Measurements from ENCODE around the gene IFT122.

DNA sequence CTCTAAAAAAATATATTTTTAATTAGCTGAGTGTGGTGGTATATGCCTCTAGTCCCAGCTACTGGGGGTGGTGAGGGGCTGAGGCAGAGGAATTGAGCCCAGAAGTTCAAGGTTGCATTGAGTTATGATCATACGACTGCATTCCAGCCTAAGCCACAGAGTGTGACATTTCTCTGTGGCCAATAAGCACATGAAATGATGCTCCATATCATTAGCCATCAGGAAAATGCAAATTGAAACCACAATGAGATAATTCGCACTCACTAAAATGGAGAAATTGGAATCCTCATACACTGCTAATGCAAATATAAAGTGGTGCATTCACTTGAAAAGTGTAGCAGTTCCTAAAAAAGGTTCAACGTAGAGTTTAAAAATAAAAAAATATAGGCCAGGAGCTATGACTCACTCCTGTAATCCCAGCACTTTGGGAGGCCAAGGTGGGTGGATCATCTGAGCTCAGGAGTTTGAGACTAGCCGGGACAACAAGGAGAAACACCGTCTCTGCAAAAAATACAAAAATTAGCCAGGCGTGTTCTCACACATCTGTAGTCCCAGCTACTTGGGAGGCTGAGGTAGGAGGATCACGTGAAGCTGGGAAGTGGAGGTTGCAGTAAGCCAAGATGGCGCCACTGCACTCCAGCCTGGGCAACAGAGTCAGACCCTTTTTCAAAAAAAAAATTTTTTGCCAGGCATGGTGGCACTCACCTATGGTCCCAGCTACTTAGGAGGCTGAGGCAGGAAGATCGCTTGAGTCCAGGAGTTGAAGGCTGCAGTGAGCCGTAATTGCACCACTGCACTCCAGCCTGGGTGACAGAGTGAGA is 35.2 kb downstream of the IFT122 start:
- TF ChIP-seq, protein P1, sequence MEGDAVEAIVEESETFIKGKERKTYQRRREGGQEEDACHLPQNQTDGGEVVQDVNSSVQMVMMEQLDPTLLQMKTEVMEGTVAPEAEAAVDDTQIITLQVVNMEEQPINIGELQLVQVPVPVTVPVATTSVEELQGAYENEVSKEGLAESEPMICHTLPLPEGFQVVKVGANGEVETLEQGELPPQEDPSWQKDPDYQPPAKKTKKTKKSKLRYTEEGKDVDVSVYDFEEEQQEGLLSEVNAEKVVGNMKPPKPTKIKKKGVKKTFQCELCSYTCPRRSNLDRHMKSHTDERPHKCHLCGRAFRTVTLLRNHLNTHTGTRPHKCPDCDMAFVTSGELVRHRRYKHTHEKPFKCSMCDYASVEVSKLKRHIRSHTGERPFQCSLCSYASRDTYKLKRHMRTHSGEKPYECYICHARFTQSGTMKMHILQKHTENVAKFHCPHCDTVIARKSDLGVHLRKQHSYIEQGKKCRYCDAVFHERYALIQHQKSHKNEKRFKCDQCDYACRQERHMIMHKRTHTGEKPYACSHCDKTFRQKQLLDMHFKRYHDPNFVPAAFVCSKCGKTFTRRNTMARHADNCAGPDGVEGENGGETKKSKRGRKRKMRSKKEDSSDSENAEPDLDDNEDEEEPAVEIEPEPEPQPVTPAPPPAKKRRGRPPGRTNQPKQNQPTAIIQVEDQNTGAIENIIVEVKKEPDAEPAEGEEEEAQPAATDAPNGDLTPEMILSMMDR (IDR thresholded peaks at IDR 0.05) = no peak
- TF ChIP-seq POLR2AphosphoS5 (IDR thresholded peaks at IDR 0.05) = no peak

All from upper lobe of left lung (tissue), 4 donors.